Fibroblast of skin of scalp (primary cell): Measurements from ENCODE around the gene SMIM45.
"Not testable (repeated sequence)": the region's sequence is repeated elsewhere in the genome, so short reads cannot be mapped to it uniquely, and the experiment has no call there.

Source experiments
- DNase-seq: peaks from one replicate; pipeline ENCODE4 v3.0.0-alpha.2; 2013

Gene SMIM45

GRCh38 chr22:41935015-41935351 lies 17.0 kb upstream of the SMIM45 start:
- no peak for DNase-seq

DNA sequence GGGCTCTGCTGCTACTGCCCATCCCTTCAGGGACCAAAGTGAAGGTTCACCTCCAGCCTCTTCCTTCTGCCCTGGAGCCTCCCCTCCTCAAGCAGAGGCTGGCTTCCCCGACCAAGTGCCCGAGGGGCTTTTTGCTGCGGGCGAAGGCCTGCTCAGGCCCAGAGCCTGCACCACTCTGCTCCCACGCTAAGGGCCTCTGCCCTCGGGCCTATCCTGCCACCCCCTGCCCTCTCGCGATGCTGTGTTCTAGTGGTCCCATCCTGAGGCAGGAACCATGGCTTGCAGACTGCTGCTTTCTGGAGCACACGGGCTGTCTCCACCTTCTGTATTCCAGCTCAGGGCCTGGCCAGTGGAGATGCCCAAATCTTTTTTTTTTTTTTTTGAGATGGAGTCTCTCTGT lies 16.4 kb upstream of the SMIM45 start:
- DNase-seq, result no peak

- DNase-seq, result no peak
Measured at GRCh38 chr22:41936894-41937169, 15.1 kb upstream of the SMIM45 start.

GRCh38 chr22:41939981-41940831 lies 11.7 kb upstream of the SMIM45 start:
- no peak for DNase-seq

DNA sequence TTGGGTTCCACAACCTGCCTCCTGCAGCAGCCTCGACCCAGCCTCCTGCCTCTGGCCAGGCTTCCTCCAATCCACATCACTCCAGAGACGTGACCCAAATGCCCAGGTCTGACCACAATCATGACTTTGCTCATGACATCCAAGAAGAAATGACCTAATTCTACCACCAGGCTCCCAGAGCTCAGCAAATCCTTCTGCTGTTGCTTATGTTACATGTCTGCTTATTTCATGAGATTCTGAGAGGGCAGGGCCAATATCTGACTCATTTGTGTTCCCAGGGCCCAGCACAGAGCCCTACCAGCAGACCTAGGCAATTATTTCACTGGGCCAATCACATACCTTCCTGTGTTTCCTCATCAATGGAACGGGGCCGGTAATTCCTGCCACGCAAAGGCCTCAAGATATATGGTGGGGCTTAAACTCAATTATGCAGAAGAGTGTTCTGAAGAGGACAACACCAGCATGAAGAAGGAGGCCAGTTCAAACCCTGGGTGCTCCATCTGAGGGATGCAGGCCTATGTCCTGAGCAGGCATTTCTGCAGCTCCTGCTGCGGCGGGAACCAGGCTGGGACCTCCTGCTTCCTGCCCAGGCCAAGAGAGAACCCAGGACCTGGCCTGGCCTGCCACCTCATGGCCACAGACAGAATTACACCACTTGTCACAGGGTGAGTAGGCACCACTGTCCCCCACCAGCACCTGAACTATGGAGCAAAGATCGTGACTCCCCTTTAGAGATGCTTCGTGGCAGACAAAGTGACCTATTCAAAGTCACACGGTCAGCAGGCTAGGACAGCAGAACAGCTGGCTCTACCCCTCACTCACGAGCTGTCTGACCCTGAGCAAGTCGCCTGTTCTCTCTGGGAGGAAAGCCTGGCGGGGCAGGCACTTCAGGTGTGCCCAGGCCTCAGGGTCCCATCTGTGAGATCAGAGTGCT lies 10.9 kb upstream of the SMIM45 start:
- peak; percentile 83 for DNase-seq

DNA sequence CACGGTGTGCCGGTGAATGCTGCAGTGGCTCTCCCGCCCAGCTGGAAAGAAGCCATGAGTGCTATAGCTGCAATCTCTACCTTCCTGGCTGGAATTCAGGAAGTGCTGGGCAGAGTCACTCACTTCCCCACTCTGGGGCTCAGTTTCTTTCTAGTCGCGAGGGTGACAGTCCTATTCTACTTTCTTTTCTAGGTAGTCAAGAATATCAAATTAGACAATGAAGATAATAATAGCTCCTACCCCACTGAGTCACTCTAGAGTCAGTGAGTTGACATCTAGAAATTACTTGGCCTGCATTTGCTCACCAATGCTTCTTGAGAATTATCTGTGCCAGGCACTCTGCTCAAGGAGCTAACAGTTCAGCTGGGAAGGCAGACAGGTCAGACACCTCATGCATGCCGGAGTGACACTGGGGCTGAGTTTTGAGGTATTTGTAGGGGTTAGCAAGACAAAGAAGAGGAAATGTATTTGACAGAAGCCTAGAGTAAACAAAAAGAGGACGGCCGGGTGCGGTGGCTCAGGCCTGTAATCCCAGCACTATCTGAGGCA lies 8.2 kb upstream of the SMIM45 start:
- DNase-seq, result no peak

DNA sequence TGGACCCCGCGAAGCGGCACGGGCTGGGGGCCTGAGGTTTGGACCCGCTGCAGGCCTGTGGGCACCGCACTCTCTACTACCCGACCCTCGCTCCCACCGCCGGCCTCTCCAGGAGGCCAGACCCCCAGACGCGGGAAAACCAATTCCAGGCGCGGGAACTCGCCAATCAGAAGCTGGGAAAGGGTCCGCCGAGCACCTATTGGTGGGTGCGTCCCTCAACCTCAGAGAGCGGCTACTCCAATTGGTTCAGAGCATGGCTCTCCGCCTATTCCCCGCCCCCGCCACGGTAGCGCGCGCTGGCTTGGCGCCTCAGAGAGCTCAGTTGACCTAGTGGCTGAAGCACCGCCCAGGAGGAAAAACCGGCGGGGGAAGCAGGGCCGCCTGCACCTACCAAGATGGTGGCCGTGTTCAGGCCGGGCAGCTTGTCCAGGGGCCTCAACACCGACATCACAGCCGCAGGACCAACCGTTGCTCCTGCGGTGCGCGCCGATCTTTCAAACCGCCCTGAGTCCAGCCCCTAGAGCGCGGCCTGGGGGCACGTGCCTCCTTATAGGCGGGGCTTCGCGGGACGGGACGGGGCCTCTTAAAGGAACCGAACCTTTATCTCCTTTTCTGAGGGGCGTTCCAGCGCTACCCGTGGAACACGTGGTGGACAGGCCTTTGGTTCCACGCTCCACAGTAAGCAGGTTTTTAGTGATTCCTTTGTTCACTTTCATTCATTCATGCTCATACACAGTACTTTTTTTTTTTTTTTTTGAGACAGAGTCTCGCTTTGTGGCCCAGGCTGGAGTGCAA lies 5.1 kb upstream of the SMIM45 start, which contains the start of gene CENPM:
TSS of gene CENPM (minus strand) at position 524 of the 795 bp plus-strand sequence. CDS start at position 448, 76 bp downstream.
- peak; percentile 93 for DNase-seq

DNA sequence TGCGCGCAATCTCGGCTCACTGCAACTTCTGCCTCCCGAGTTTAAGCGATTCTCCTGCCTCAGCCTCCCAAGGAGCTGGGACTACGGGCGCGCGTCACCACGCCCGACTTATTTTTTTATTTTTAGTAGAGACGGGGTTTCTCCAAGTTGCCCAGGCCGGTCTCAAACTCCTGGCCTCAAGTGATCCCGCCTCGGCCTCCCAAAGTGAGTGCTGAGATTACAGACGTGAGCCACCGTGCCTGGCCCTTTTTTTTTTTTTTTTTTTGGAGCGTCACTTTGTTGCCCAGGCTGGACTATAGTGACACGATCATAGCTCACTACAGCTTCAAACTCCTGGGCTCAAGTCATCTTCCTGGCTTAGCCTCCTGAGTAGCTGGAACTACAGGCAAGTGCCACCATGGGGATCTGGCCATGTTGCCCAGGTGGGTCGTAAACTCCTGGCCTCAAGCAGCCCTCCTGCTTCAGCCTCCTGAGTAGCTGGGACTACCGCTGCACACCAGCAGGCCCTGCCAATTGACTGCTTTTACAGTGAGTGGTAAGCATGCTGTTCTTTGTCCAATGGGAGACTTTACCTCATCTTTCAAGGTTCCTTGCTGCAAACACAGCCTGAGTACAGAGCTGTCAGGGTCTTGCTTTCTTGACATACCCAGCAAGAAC lies 4.4 kb upstream of the SMIM45 start:
- no peak for DNase-seq

DNA sequence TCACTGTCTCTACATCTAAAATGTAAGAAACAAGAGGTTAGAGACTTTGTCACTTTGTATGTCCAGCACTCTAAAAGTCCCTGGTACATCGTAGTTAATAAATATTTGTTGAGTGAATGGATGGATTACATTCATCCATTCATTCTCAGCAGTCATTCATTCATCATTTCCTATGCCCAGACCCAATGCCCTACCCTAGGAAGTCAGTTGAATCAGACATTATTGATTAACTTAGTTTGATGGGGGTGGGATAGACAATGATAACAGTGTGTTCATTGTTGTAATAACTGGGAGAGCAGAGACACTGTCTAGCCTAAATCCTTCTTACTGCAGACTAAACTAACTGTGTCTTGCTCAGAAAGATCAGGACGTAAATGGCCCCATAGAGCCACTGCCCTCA lies 3.8 kb upstream of the SMIM45 start:
- no peak for DNase-seq

DNA sequence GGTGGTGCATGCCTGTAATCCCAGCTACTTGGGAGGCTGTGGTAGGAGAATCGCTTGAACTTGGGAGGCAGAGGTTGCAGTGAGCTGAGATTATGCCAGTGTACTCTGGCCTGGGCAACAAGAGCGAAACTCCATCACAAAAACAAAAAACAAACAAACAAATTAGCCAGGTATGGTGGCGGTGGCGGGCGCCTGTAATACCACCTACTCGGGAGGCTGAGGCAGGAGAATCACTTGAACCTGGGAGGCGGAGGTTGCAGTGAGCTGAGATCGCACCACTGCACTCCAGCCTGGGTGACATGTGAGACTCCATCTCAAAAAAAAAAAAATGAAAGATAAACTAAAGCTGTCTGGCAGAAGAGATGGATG lies 3.0 kb upstream of the SMIM45 start:
- DNase-seq, result not testable (repeated sequence)

DNA sequence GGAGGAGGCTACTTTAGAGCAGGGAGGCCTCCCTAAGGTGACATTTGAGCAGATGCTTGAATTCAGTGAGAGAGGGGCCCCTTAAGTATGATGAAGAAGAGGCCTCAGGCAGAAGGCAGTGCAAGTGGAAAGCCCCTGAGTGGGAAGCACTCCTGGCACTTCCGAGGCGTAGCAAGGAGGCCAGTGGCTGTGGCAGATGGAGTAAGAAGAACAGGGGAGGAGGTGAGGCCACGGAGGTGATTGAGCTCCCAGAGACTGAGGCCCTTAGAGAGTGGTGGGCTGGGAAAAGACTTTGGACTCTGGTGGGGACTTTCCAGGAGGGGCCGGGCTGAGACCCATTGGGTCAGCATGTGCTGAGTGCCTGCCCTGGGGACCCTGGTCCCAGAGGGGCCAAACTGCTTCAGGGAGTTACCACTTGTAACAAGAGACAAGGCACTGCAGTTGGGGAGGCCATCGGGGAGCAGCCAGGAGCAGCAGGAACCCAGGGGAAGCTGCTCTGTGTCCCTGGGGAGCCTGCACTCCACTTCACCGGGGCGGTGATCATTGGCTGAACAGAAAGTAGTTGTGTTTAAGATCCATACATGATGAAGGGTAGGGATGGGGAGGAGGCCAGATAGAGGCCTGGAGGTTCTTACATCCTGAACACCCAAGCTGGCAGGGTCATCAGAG lies 2.5 kb upstream of the SMIM45 start:
- DNase-seq, result no peak

DNA sequence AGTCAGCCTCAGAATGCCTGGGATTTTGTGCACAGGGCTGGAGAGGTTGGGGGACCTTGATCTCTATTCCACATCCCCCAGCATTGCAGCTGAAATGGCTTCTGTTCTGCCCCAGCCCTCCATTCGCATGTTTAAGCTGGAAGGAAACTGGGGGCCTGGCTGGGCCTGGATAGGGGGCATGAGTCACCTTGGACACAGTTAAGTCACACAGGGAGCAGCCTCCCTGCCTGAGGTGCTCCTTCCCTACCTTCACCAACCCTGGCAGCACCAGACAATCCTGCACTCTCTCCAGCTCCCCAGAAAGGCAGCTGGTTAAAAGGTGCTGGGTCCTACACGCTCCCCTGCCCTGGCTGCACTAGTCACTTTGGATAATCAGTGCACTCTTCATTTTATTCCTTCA lies 763 bp downstream of the SMIM45 start:
- no peak for DNase-seq

- DNase-seq, result no peak
Measured at GRCh38 chr22:41957941-41958556, 6.1 kb downstream of the SMIM45 start.

- DNase-seq, result no peak
Measured at GRCh38 chr22:41963453-41964111, 11.6 kb downstream of the SMIM45 start.

DNA sequence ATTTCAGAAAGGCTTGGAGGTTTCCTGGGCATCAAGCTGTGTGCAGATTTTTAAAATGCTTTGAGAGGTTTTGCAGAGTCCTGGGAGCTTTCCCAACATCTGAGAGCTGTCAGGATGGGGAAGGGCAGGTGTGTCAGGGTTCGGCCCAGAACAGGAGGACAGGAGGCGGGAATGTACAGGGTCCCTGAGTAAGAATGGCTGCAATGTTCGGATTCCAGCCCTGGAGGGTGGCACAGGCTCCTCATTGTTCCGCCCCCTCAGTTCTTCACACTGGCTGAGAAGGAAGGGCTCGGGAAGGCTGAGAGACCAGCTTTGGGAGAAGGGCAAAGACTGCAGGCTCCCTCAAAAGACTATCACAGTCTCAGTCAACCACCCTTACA lies 12.2 kb downstream of the SMIM45 start:
- DNase-seq, result no peak

- no peak for DNase-seq
Measured at GRCh38 chr22:41966225-41966606, 14.3 kb downstream of the SMIM45 start.

DNA sequence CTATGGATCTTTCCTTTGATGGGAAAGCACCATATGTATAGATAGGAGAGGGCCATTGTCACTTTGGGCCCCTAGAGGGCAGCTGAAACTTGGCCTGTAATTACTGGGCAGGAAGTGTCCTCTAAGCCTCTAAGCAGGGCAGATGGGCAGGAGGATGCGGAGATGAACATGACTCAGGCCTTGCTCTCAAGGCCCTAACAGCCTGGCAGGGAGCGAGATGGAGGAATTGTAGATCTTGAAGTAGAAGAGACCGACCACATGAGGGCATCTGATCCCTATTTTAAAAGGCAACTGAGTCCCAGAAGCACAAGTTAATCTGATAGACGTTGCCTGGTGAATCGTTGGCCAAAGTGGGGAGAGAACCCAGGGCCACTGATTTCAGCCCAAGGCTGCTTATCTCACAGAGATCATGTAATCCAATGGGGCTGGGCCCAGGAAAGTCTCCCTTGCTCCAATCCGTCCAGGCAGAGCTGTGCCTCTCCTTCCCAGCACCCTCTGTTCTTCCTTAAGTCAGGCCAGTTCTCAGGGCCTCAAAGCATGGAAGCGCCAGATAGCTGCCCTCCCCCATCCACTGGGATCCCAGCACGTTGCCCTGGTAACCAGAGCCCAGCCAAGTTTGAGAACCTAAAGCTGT lies 14.8 kb downstream of the SMIM45 start:
- peak; percentile 84 for DNase-seq

- DNase-seq, result no peak
Measured at GRCh38 chr22:41968601-41969000, 16.7 kb downstream of the SMIM45 start.

DNA sequence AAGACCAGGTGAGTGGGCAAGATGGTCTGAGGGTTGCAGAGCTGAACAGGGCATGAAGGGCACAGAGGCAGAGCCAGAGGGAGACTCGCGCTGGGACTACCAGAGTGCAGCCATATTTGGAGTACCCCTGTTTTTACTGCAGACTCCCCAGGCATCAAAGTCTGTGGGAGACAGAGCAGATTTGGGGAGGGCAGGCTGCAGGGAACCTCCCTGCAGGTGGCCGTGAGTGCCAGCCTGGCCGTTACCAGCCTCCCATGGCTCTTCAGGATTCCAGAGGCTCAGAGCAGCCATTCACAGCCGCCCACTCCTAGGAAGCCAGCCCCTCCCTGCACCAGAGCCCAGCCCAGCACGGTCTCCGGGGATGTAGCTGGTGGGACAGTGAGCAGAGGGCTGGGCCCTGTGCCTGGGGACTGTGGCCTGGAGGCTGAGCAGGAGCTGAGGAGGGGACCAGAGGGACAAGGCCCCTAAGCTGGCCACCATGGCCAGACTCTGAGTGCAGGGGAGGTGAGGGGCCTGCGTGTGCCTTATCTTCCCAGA lies 17.2 kb downstream of the SMIM45 start, which contains the start of gene SEPTIN3:
TSS of gene SEPTIN3 (plus strand) at position 334 of the 537 bp plus-strand sequence. CDS start 2,050 bp downstream, outside the sequence.
- no peak for DNase-seq

GRCh38 chr22:41970601-41971000 lies 18.7 kb downstream of the SMIM45 start:
- no peak for DNase-seq
